ENCODE results near the gene GPC2. TPM values are rescaled to one million over a fixed set of nuclear protein-coding genes. Genes with fewer than 3 reads are reported as not detected.

Gene GPC2
- total RNA-seq, 1 donor from 2014 or later, result 106 TPM

- no peak for TF ChIP-seq CTCF (conservative IDR thresholded peaks at IDR 0.05)
These were observed 52.6 kb downstream of the GPC2 start for GRCh38 chr7:100124301-100125230.

GRCh38 chr7:100122568-100122967, 54.6 kb downstream of the GPC2 start:
- Mint-ChIP-seq H3K4me1 (peaks cover 49% of the 10 kb centered on the region), H3K27me3 (ENCODE audit: low read depth) (peaks cover 4% of the 10 kb centered on the region), H3K27ac (ENCODE audit: unreplicated experiment) (peak overlapping the region; percentile 50), H3K36me3 (ENCODE audit: low read depth) (no peaks in the 10 kb centered on the region), H3K4me3 (peak overlapping the region; percentile 88), H3K9me3 (no peaks in the 10 kb centered on the region)
- DNase-seq (ENCODE audit: low read depth, low spot score), result no peak
- no peak for TF ChIP-seq CTCF (conservative IDR thresholded peaks at IDR 0.05)

More at GRCh38 chr7:100124301-100125230, 52.6 kb downstream of the GPC2 start:
- no peak for DNase-seq (ENCODE audit: low read depth, low spot score)
- H3K4me3 Mint-ChIP-seq, result peak overlapping the region; percentile 100
- H3K4me1 Mint-ChIP-seq, result peaks cover 44% of the 10 kb centered on the region
- no peaks in the 10 kb centered on the region for H3K36me3 Mint-ChIP-seq (ENCODE audit: low read depth)
- no peaks in the 10 kb centered on the region for H3K9me3 Mint-ChIP-seq
- H3K27ac Mint-ChIP-seq (ENCODE audit: unreplicated experiment), result no peak overlapping the region
- H3K27me3 Mint-ChIP-seq (ENCODE audit: low read depth), result peaks cover 12% of the 10 kb centered on the region

- no peak for DNase-seq (ENCODE audit: low read depth, low spot score)
- Mint-ChIP-seq H3K4me3 (peak overlapping the region; percentile 88), H3K27ac (ENCODE audit: unreplicated experiment) (peak overlapping the region; percentile 50), H3K36me3 (ENCODE audit: low read depth) (no peaks in the 10 kb centered on the region), H3K4me1 (peaks cover 49% of the 10 kb centered on the region), H3K27me3 (ENCODE audit: low read depth) (peaks cover 4% of the 10 kb centered on the region), H3K9me3 (no peaks in the 10 kb centered on the region)
- no peak for TF ChIP-seq CTCF (conservative IDR thresholded peaks at IDR 0.05)
These were observed 55.1 kb downstream of the GPC2 start for GRCh38 chr7:100122067-100122466.

- no peak for TF ChIP-seq CTCF (conservative IDR thresholded peaks at IDR 0.05)
- Mint-ChIP-seq H3K4me3 (peak overlapping the region; percentile 96), H3K4me1 (peaks cover 39% of the 10 kb centered on the region), H3K27me3 (ENCODE audit: low read depth) (no peaks in the 10 kb centered on the region), H3K27ac (ENCODE audit: unreplicated experiment) (no peak overlapping the region), H3K36me3 (ENCODE audit: low read depth) (peaks cover 2% of the 10 kb centered on the region), H3K9me3 (no peaks in the 10 kb centered on the region)
- DNase-seq (ENCODE audit: low read depth, low spot score), result no peak
These were observed 56.5 kb downstream of the GPC2 start for GRCh38 chr7:100120733-100121036.

- Mint-ChIP-seq H3K27ac (ENCODE audit: unreplicated experiment) (peak overlapping the region; percentile 100), H3K36me3 (ENCODE audit: low read depth) (peaks cover 2% of the 10 kb centered on the region), H3K4me1 (peaks cover 39% of the 10 kb centered on the region), H3K27me3 (ENCODE audit: low read depth) (no peaks in the 10 kb centered on the region), H3K9me3 (no peaks in the 10 kb centered on the region), H3K4me3 (peak overlapping the region; percentile 96)
- DNase-seq (ENCODE audit: low read depth, low spot score), result peak; percentile 59
- TF ChIP-seq CTCF (conservative IDR thresholded peaks at IDR 0.05), result no peak
These were observed 57.0 kb downstream of the GPC2 start for GRCh38 chr7:100119970-100120732.

Small RNA genes within 50 kb of the gene (microRNA-seq; reads per million reads assigned to microRNA genes)
- not detected for gene MIR4658

Other genes with a start within 250 kb of the GPC2 start
- 0.28 and 0.45 TPM in 2 replicates for gene GJC3, start 247.8 kb downstream of the GPC2 start, total RNA-seq
- 0.52 TPM in 1 of 2 replicates, not detected in the other for gene AZGP1, start 201.3 kb downstream of the GPC2 start, total RNA-seq
- 122 and 133 TPM in 2 replicates for gene ZKSCAN1, start 161.8 kb downstream of the GPC2 start, total RNA-seq
- 19.3 and 20.3 TPM in 2 replicates for gene ZSCAN21, start 127.6 kb downstream of the GPC2 start, total RNA-seq
- 67.1 and 72.3 TPM in 2 replicates for gene ZNF3, start 95.7 kb downstream of the GPC2 start, total RNA-seq
- 142 and 160 TPM in 2 replicates for gene COPS6, start 88.4 kb downstream of the GPC2 start, total RNA-seq
- 420 and 426 TPM in 2 replicates for gene MCM7, start 76.0 kb downstream of the GPC2 start, total RNA-seq
- 22.6 and 23.6 TPM in 2 replicates for gene AP4M1, start 75.7 kb downstream of the GPC2 start, total RNA-seq
- gene TAF6, start 58.0 kb downstream of the GPC2 start, total RNA-seq, result 82.0 and 88.9 TPM in 2 replicates
- 27.7 and 27.9 TPM in 2 replicates for gene CNPY4, start 57.7 kb downstream of the GPC2 start, total RNA-seq
- gene MBLAC1, start 50.4 kb downstream of the GPC2 start, total RNA-seq, result 2.1 and 2.4 TPM in 2 replicates
- 134 and 135 TPM in 2 replicates for gene LAMTOR4, start 28.5 kb downstream of the GPC2 start, total RNA-seq
- gene TRAPPC14, start 18.7 kb downstream of the GPC2 start, total RNA-seq, result 32.0 and 33.9 TPM in 2 replicates
- 15.3 and 16.6 TPM in 2 replicates for gene GAL3ST4, start 8.8 kb downstream of the GPC2 start, total RNA-seq
- gene STAG3, start 537 bp upstream of the GPC2 start, total RNA-seq, result 1.1 and 1.9 TPM in 2 replicates
- gene PVRIG, start 42.6 kb upstream of the GPC2 start, total RNA-seq, result not detected in 2 replicates
- gene SPDYE3, start 130.3 kb upstream of the GPC2 start, total RNA-seq, result not detected in 2 replicates
- 36.5 and 36.6 TPM in 2 replicates for gene PILRB, start 180.7 kb upstream of the GPC2 start, total RNA-seq
- gene PILRA, start 196.1 kb upstream of the GPC2 start, total RNA-seq, result 2.6 and 2.7 TPM in 2 replicates

Measured in neural crest cell (in vitro differentiated cells).